ENCODE measurements around the gene LDLRAD4. TPM values are rescaled to one million over a fixed set of nuclear protein-coding genes. Genes with fewer than 3 reads are reported as not detected.

The LDLRAD4 gene
- total RNA-seq, 6 donors from 2014 or later: 19.5 to 26.6 (median 24.4) TPM

DNA sequence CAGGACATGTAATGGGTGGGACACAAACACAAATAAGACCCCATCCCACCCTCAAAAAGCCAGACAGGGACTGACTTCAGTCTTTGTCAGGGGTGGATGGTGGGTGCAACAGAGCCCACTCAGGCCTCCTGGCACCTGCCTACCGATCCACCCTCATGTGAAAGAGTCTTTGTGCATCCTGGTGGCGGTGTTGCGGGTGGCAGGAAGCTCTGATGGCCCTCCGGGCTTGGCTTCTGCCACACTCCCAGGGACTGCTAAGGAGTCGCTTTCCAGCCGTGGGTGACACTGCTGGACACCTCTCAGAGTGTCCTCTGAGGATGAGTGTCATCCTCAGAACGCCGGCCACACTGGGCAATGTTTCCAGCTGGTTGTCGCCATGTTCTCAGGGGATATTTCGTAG lies 92.6 kb downstream of the LDLRAD4 start:
- 92 to 98% methylated on average over 5 to 10 of the region's 10 CpGs for WGBS, 2 donors
- Histone ChIP-seq H3K4me3 (no peak overlapping the region), H3K9me3 (peaks cover 3 to 10% (median 7%) of the 10 kb centered on the region in 4 donors), H3K27ac (no peak overlapping the region), H3K36me3 (no peaks in the 10 kb centered on the region), H3K27me3 (no peaks in the 10 kb centered on the region), H3K4me1 (no peaks in the 10 kb centered on the region)
- TF ChIP-seq, protein P1, sequence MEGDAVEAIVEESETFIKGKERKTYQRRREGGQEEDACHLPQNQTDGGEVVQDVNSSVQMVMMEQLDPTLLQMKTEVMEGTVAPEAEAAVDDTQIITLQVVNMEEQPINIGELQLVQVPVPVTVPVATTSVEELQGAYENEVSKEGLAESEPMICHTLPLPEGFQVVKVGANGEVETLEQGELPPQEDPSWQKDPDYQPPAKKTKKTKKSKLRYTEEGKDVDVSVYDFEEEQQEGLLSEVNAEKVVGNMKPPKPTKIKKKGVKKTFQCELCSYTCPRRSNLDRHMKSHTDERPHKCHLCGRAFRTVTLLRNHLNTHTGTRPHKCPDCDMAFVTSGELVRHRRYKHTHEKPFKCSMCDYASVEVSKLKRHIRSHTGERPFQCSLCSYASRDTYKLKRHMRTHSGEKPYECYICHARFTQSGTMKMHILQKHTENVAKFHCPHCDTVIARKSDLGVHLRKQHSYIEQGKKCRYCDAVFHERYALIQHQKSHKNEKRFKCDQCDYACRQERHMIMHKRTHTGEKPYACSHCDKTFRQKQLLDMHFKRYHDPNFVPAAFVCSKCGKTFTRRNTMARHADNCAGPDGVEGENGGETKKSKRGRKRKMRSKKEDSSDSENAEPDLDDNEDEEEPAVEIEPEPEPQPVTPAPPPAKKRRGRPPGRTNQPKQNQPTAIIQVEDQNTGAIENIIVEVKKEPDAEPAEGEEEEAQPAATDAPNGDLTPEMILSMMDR (IDR thresholded peaks at IDR 0.05): no peak
- TF ChIP-seq EP300 (IDR thresholded peaks at IDR 0.05) (no peak), POLR2A (IDR thresholded peaks at IDR 0.05) (no peak), POLR2AphosphoS5 (IDR thresholded peaks at IDR 0.05) (no peak)
- no peak for ATAC-seq (ENCODE audit: low FRiP score in 2 of 2)
- no peak for DNase-seq

DNA sequence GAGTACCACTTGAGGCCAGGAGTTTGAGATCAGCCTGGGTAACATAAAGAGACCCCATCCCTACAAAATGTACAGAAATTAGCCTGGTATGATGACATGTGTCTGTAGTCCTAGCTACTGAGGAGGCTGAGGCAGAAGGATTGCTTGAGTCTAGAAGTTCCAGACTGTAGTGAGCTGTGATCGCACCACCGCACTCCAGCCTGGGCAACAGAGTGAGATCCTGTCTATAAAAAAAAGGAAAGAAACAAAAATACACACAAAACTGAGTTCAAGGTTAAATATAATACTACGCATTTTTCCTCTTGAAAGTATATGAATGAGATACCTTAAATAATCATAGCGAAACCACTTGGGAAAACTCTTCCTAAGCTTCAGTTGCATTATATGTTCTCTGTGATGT lies 94.0 kb downstream of the LDLRAD4 start:
- H3K4me1 ChIP-seq: no peaks in the 10 kb centered on the region
- ATAC-seq (ENCODE audit: low FRiP score in 2 of 2) (no peak), DNase-seq (no peak)
- no peak overlapping the region for H3K27ac ChIP-seq
- peaks cover 3 to 18% (median 10%) of the 10 kb centered on the region in 4 donors for H3K9me3 ChIP-seq
- TF ChIP-seq, protein P1 (IDR thresholded peaks at IDR 0.05): no peak
- TF ChIP-seq POLR2A (IDR thresholded peaks at IDR 0.05): no peak
- TF ChIP-seq POLR2AphosphoS5 (IDR thresholded peaks at IDR 0.05): no peak
- no peak for TF ChIP-seq EP300 (IDR thresholded peaks at IDR 0.05)
- H3K36me3 ChIP-seq: no peaks in the 10 kb centered on the region
- 96 to 99% methylated on average over 4 of the region's 4 CpGs for WGBS, 2 donors
- no peaks in the 10 kb centered on the region for H3K27me3 ChIP-seq
- no peak overlapping the region for H3K4me3 ChIP-seq

DNA sequence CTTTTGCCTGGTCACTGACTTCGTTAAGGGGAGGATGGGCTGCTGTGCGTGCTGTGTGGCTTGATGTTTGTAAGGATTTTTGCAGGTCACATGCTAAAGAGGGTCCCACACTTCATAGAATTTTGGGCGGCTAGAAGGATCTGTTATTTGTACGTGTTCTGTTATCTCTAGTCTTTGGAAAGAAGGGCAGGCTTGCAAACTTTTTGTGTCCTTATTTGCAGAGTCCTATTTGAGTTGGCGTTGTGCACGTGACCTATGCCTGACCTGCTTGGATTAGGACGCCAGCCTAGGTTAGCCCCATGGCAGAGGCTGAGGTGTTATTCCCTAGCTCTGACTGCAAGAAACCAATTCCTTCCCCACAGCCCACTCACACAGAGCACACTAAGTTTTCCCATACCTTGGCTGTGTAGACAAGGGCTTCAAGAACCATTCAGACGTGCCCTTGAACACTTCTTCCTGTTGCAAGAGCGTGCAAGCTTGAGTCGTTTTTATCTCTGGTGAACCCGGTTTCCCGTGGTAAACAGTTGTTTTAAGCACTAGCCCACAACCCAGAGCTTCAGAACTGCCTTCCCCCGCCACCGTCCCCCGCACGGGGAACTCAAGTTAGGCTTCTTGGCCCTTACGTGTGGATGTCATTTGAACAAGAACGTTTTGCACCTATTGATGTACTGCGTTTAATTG lies 94.6 kb downstream of the LDLRAD4 start:
- ATAC-seq (ENCODE audit: low FRiP score in 2 of 2) (no peak), DNase-seq (no peak)
- H3K36me3 ChIP-seq: no peaks in the 10 kb centered on the region
- peaks cover 3 to 18% (median 10%) of the 10 kb centered on the region in 4 donors for H3K9me3 ChIP-seq
- no peaks in the 10 kb centered on the region for H3K4me1 ChIP-seq
- TF ChIP-seq POLR2A (IDR thresholded peaks at IDR 0.05) (no peak), POLR2AphosphoS5 (IDR thresholded peaks at IDR 0.05) (no peak), EP300 (IDR thresholded peaks at IDR 0.05) (no peak)
- TF ChIP-seq, protein P1 (IDR thresholded peaks at IDR 0.05): no peak
- no peak overlapping the region for H3K27ac ChIP-seq
- no peak overlapping the region for H3K4me3 ChIP-seq
- H3K27me3 ChIP-seq: no peaks in the 10 kb centered on the region
- WGBS, 2 donors: 56 to 61% methylated on average over 19 of the region's 19 CpGs

DNA sequence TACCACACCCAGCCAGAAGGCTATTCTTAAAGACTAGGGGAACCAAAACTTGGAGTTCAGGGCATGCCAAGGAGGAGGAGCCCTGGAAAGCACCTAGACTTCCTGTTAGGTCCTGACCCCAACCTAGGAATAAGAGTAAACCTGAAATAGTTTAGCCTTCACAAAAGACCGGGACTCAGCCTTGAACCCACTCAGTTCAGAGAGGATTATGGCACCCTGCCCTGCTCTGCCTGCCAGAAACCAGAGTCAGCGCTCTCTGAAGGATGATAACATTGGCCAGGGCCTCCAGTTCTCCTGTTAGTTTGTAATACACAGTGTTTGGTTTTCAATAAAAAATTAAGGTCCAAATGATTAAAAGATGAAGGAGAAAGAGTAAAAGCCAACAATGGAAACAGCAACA lies 96.4 kb downstream of the LDLRAD4 start:
- Histone ChIP-seq H3K36me3 (no peaks in the 10 kb centered on the region), H3K27ac (no peak overlapping the region), H3K9me3 (peaks cover 3 to 18% (median 10%) of the 10 kb centered on the region in 4 donors), H3K27me3 (no peaks in the 10 kb centered on the region), H3K4me1 (no peaks in the 10 kb centered on the region), H3K4me3 (no peak overlapping the region)
- ATAC-seq (ENCODE audit: low FRiP score in 2 of 2) (no peak), DNase-seq (no peak)
- TF ChIP-seq POLR2AphosphoS5 (IDR thresholded peaks at IDR 0.05) (no peak), EP300 (IDR thresholded peaks at IDR 0.05) (no peak), POLR2A (IDR thresholded peaks at IDR 0.05) (no peak)
- TF ChIP-seq, protein P1 (IDR thresholded peaks at IDR 0.05): no peak
- WGBS, 2 donors: 92 to 93% methylated on average over 2 of the region's 2 CpGs

DNA sequence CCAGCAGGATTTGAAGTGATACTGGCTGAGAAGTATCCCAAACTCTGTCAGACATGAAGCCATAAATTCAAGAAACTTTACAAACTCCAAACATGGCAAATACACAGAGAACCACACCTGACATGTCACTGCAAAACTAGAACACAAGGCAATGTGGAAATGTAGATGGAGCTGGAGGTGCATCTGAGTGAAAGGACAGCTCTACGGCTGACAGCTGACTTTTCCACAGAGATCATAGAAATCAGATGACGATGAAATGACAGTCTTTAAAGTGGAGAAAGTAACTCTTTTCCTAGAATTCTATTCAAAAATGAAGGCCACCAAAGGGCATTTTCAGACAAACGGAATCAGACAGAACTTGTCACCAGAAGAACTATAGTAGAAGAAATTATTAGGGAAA lies 97.5 kb downstream of the LDLRAD4 start:
- no peak for ATAC-seq (ENCODE audit: low FRiP score in 2 of 2)
- Histone ChIP-seq H3K9me3 (peaks cover 3 to 18% (median 10%) of the 10 kb centered on the region in 4 donors), H3K27ac (no peak overlapping the region), H3K36me3 (no peaks in the 10 kb centered on the region), H3K27me3 (no peaks in the 10 kb centered on the region), H3K4me3 (no peak overlapping the region), H3K4me1 (no peaks in the 10 kb centered on the region)
- DNase-seq: no peak
- TF ChIP-seq EP300 (IDR thresholded peaks at IDR 0.05) (no peak), POLR2A (IDR thresholded peaks at IDR 0.05) (no peak), POLR2AphosphoS5 (IDR thresholded peaks at IDR 0.05) (no peak)
- TF ChIP-seq, protein P1 (IDR thresholded peaks at IDR 0.05): no peak
- 95 to 97% methylated on average over 3 of the region's 3 CpGs for WGBS, 2 donors

Data from upper lobe of left lung (tissue), 6 donors.